HFF-Myc (cell line): ENCODE results near the gene KCNIP2.

Experiments used
- DNase-seq: peaks from one replicate; pipeline ENCODE4 v3.0.0-alpha.2; 2011; ENCODE audit warnings: low read depth; ENCODE audit errors: extremely low read depth
- H3K4me3 ChIP-seq: replicated peaks from 2 replicates; pipeline ENCODE4 v1.5.1; 2011; ENCODE audit warnings: low read depth, mild to moderate bottlenecking, control low read depth, low read length
- CTCF ChIP-seq: IDR thresholded peaks from 2 replicates; pipeline ENCODE4 v1.5.1; 2012; ENCODE audit warnings: mild to moderate bottlenecking, low read depth, low read length, control low read depth; ENCODE audit errors: missing control alignments

Gene KCNIP2

GRCh38 chr10:101818119-101818871, 25.3 kb downstream of the KCNIP2 start, which contains the start of gene OGA:
Gene OGA, minus strand, starts transcription at chr10:101818444. Its CDS starts 422 bp downstream, at chr10:101818022.
- DNase-seq, result peak; percentile 100
- TF ChIP-seq CTCF, result no peak
- H3K4me3 ChIP-seq, result peak within 1 kb of the TSS; percentile 96

GRCh38 chr10:101817337-101818118, 26.1 kb downstream of the KCNIP2 start:
- peak; percentile 85 for DNase-seq
- TF ChIP-seq CTCF, result no peak
- peak overlapping the region; percentile 96 for H3K4me3 ChIP-seq

DNA sequence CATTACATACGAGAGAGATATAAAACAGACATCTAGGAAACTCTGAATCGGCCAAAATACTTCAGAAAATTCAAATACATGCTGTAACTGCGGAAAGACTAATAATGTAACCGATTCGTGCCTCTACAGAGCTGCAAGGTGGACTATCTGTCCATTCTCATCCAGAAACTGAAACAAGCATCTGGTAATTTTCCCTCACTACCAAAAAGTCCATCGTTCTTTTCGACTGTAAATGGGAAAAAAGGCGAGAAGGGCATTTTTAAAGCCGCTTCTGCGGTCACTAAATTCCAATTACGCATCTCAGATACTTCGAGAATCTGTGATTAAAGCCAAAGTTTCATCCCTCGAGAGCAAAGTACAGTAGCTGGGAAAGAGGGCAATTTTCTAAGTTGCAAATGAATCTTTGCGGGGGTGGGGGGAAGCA, 26.7 kb downstream of the KCNIP2 start:
- DNase-seq, result no peak
- H3K4me3 ChIP-seq, result peak overlapping the region; percentile 96

GRCh38 chr10:101816376-101816775, 27.2 kb downstream of the KCNIP2 start:
- DNase-seq, result no peak
- peak overlapping the region; percentile 96 for H3K4me3 ChIP-seq
- no peak for TF ChIP-seq CTCF

More for the DNA sequence above, 26.7 kb downstream of the KCNIP2 start:
- no peak for TF ChIP-seq CTCF

GRCh38 chr10:101814466-101815071, 29.0 kb downstream of the KCNIP2 start:
- no peak for DNase-seq
- peak overlapping the region; percentile 96 for H3K4me3 ChIP-seq
- TF ChIP-seq CTCF, result no peak

DNA sequence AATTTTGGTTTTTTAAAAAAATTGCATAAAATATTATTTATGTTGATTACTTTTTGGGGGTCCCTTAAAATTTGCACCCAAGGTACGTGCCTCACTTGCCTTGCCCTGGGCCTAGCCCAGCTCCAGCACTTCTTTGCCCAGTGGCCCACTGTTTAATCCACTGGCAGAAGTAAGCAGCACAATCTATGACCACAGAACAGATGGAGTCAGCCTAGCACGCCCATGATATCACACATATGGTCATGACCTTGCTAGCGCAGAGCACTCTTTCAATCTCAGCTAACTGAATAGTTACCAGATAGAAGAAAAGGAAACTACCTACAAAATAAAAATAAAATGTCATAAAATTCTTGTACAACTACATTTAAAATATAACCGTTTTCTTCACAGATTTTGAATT, 31.0 kb downstream of the KCNIP2 start:
- no peak overlapping the region for H3K4me3 ChIP-seq
- no peak for TF ChIP-seq CTCF
- no peak for DNase-seq
